IMR-90 (cell line): ENCODE results near the gene RFX3. TPM values are rescaled to one million over a fixed set of nuclear protein-coding genes. Genes with fewer than 3 reads are reported as not detected.

ENCODE experiments used
- ATAC-seq: fragments of 200-7000 bp; cut with Tn5 transposase; 2 replicates; pipeline ENCODE4 v1.9.1; 2020; ENCODE audit warnings: low read depth, mild to moderate bottlenecking, moderate library complexity
- BruUV-seq: library from RNA; stranded (reverse); fragments of 400-500 nt; replicated peaks from 2 replicates; lab custom pipeline; 2021; lab: Mats Ljungman, UMichigan
- CTCF ChIA-PET: fragments of 300-600 bp; formaldehyde crosslinking; extraction: SDS; loops from one replicate; lab custom pipeline; 2021; ENCODE audit warnings: antibody characterized with exemption; lab: Yijun Ruan, JAX
- POLR2A ChIA-PET: fragments of 300-600 bp; sonication (Branson Sonifier 250); formaldehyde crosslinking; loops from one replicate; lab custom pipeline; 2022; ENCODE audit warnings: antibody characterized with exemption; ENCODE audit not compliant: unreplicated experiment; lab: Charles Lee
- DNase-seq: peaks from one replicate; pipeline ENCODE4 v3.0.0; 2013
- H2AFZ ChIP-seq: replicated peaks from 2 replicates; pipeline ENCODE3; 2013; ENCODE audit warnings: low read length, mild to moderate bottlenecking; ENCODE audit not compliant: poor library complexity
- H2AK5ac ChIP-seq: 2 replicates; pipeline ENCODE4 v1.6.1; 2013; ENCODE audit warnings: low read depth, low read length, inconsistent platforms
- H2AK9ac ChIP-seq: replicated peaks from 2 replicates; pipeline ENCODE3; 2013; ENCODE audit warnings: mild to moderate bottlenecking, low read depth, low read length, moderate library complexity; ENCODE audit not compliant: poor library complexity
- H2BK120ac ChIP-seq: 2 replicates; pipeline ENCODE4 v1.6.1; 2013; ENCODE audit warnings: low read depth, low read length, inconsistent platforms
- H2BK15ac ChIP-seq: 3 replicates; pipeline ENCODE4 v1.6.1; 2013; ENCODE audit warnings: low read depth, low read length, inconsistent platforms
- H2BK20ac ChIP-seq: 2 replicates; pipeline ENCODE4 v1.6.1; 2013; ENCODE audit warnings: low read depth, mild to moderate bottlenecking, inconsistent platforms, low read length, moderate library complexity
- H2BK5ac ChIP-seq: 2 replicates; pipeline ENCODE4 v1.6.1; 2013; ENCODE audit warnings: mild to moderate bottlenecking, low read depth, low read length, inconsistent platforms; ENCODE audit not compliant: poor library complexity, severe bottlenecking
- H3K14ac ChIP-seq: replicated peaks from 2 replicates; pipeline ENCODE4 v1.6.1; 2013; ENCODE audit warnings: low read depth, low read length, inconsistent platforms
- H3K18ac ChIP-seq: 2 replicates; pipeline ENCODE4 v1.6.1; 2013; ENCODE audit warnings: low read depth, low read length, control low read depth
- H3K23ac ChIP-seq: 2 replicates; pipeline ENCODE4 v1.6.1; 2013; ENCODE audit warnings: low read depth, low read length, inconsistent platforms
- H3K27ac ChIP-seq: 2 replicates; pipeline ENCODE4 v1.5.1; 2013; ENCODE audit warnings: mild to moderate bottlenecking, control low read depth, low read length; ENCODE audit not compliant: insufficient read depth
- H3K27me3 ChIP-seq: 2 replicates; pipeline ENCODE4 v1.6.1; 2013; ENCODE audit warnings: low read length; ENCODE audit not compliant: control insufficient read depth, insufficient read depth
- H3K36me3 ChIP-seq: 2 replicates; pipeline ENCODE4 v1.6.1; 2013; ENCODE audit warnings: low read length, mixed read lengths; ENCODE audit not compliant: control insufficient read depth, insufficient read depth
- H3K4ac ChIP-seq: 2 replicates; pipeline ENCODE4 v1.6.1; 2013; ENCODE audit warnings: low read depth, low read length, inconsistent platforms
- H3K4me1 ChIP-seq: 2 replicates; pipeline ENCODE4 v1.6.1; 2013; ENCODE audit warnings: low read length, mixed read lengths; ENCODE audit not compliant: control insufficient read depth, insufficient read depth
- H3K4me2 ChIP-seq: 2 replicates; pipeline ENCODE4 v1.6.1; 2013; ENCODE audit warnings: low read depth, mild to moderate bottlenecking, control low read depth, low read length, moderate library complexity
- H3K4me3 ChIP-seq: 2 replicates; pipeline ENCODE4 v1.5.1; 2013; ENCODE audit warnings: low read depth, mild to moderate bottlenecking, control low read depth, low read length, moderate library complexity; ENCODE audit not compliant: insufficient read depth
- H3K56ac ChIP-seq: 2 replicates; pipeline ENCODE4 v1.6.1; 2013; ENCODE audit warnings: low read length, inconsistent platforms; ENCODE audit not compliant: insufficient read depth; ENCODE audit errors: extremely low read depth
- H3K79me1 ChIP-seq, 2 experiments: 2 replicates each; pipeline ENCODE4 v1.6.1; 2013; ENCODE audit warnings: low read length in 2 of 2, inconsistent platforms in 1 of 2, low read depth in 1 of 2
- H3K9ac ChIP-seq: 2 replicates; pipeline ENCODE4 v1.6.1; 2013; ENCODE audit warnings: low read depth, low read length, control low read depth
- H3K9me1 ChIP-seq: 2 replicates; pipeline ENCODE4 v1.6.1; 2013; ENCODE audit warnings: low read length, inconsistent platforms; ENCODE audit not compliant: insufficient read depth
- H3K9me3 ChIP-seq: 2 replicates; pipeline ENCODE4 v1.6.1; 2013; ENCODE audit warnings: low read length; ENCODE audit not compliant: control insufficient read depth, insufficient read depth
- H4K20me1 ChIP-seq: 2 replicates; pipeline ENCODE4 v1.6.1; 2013; ENCODE audit warnings: low read length, inconsistent platforms; ENCODE audit not compliant: insufficient read depth
- H4K5ac ChIP-seq: 2 replicates; pipeline ENCODE4 v1.6.1; 2013; ENCODE audit warnings: mild to moderate bottlenecking, low read depth, low read length, control low read depth
- H4K8ac ChIP-seq, 2 experiments: 2 replicates each; pipeline ENCODE4 v1.6.1; 2013; ENCODE audit warnings: low read depth in 2 of 2, low read length in 2 of 2, control low read depth in 1 of 2, inconsistent platforms in 1 of 2
- H4K91ac ChIP-seq: 2 replicates; pipeline ENCODE4 v1.6.1; 2013; ENCODE audit warnings: low read depth, low read length, inconsistent platforms; ENCODE audit not compliant: insufficient read depth
- CHD1 ChIP-seq: IDR thresholded peaks from 2 replicates; pipeline ENCODE4 v1.6.1; 2012; ENCODE audit warnings: low read depth, low read length, improper control_type of control experiment
- MXI1 ChIP-seq: IDR thresholded peaks from 2 replicates; pipeline ENCODE4 v1.6.1; 2012; ENCODE audit warnings: low read depth, mild to moderate bottlenecking, low read length, moderate library complexity, borderline replicate concordance
- NFE2L2 ChIP-seq: fragments of 150-350 bp; IDR thresholded peaks from 2 replicates; pipeline ENCODE4 v1.6.1; 2016; ENCODE audit warnings: low read depth, mild to moderate bottlenecking, low read length
- RFX5 ChIP-seq: IDR thresholded peaks from 2 replicates; pipeline ENCODE4 v1.8.0; 2012; ENCODE audit warnings: low read depth, mild to moderate bottlenecking, low read length, moderate library complexity
- WGBS, 2 experiments: methylation state at CpG; one replicate each; pipeline versions ENCODE4 v1.1.5 to v1.1.7; 2013; ENCODE audit warnings: missing lambda C conversion rate in 2 of 2; ENCODE audit not compliant: insufficient read length in 1 of 2; ENCODE audit errors: extremely low coverage in 2 of 2; 5-methylcytosine and 5-hydroxymethylcytosine counted together
- dilution Hi-C: fragments of 300-500 bp; cut with HindIII; formaldehyde crosslinking; loops from one replicate; pipeline ENCODE4 v1.14.3; 2018; ENCODE audit warnings: low sequenced_read_pairs; ENCODE audit not compliant: unreplicated experiment
- in situ Hi-C: fragments of 300-500 bp; cut with MboI; formaldehyde crosslinking; loops from 3 replicates; pipeline ENCODE4 v1.14.3; 2019; ENCODE audit warnings: low sequenced_read_pairs, inconsistent platforms, mixed read lengths
- intact Hi-C: fragments of 100-400 bp; cut with micrococcal nuclease; formaldehyde crosslinking; loops from 2 replicates; pipeline ENCODE4 v1.10.0; 2022
- polyA plus RNA-seq, 3 experiments: library from polyadenylated mRNA; depleted of rRNA; stranded (reverse); fragments of >200 nt; gene quantifications; 2 replicates each; pipeline ENCODE4 v1.2.3, GENCODE V29; 2012; ENCODE audit warnings: low replicate concordance in 1 of 3
- total RNA-seq: library from RNA; depleted of rRNA; stranded (reverse); fragments of >200 nt; gene quantifications from 2 replicates; pipeline ENCODE4 v1.2.3, GENCODE V29; 2012
- TF ChIP-seq, protein P1 (sequence below): fragments of 150-350 bp; IDR thresholded peaks from 2 replicates; pipeline ENCODE4 v1.6.1; 2017; ENCODE audit warnings: mild to moderate bottlenecking, antibody characterized with exemption, low read length, low read depth
- TF ChIP-seq, protein P2 (sequence below): fragments of 150-350 bp; IDR thresholded peaks from 2 replicates; pipeline ENCODE4 v1.6.1; 2016; ENCODE audit warnings: low read depth, mild to moderate bottlenecking, low read length, moderate library complexity, borderline replicate concordance
- TF ChIP-seq, protein P3 (sequence below): conservative IDR thresholded peaks from 2 replicates; pipeline ENCODE4 v1.5.1; 2012; ENCODE audit warnings: mild to moderate bottlenecking, low read depth, low read length, improper control_type of control experiment

Gene RFX3
- total and polyA plus RNA-seq, 2 of the 4 experiments (the other 2 are of a cell fraction): 1.7 to 2.7 TPM

DNA sequence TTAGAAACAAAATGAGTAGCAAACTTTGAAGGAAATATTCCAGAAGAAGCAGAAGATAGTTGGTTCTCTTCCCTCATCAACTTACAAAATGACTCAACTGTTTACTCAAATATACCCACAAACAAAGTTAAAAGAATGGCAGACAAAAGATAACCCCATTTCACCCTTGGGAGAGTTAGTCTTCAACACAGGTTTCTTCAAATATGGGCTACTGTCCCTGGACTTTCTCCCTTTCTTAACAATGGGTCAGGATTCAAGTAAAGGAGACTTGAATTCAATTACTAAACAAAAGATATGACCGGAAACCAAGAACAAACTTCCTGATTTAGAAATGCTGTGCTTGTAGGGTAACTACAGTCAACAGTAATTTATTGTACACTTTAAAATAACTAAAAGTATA, 14.2 kb downstream of the RFX3 start:
- Histone ChIP-seq H3K4ac (no peak overlapping the region), H3K9ac (no peak overlapping the region), H2AFZ (no peak overlapping the region), H3K27ac (no peak overlapping the region), H2BK5ac (no peak overlapping the region), H3K18ac (no peak overlapping the region), H3K36me3 (no peaks in the 10 kb centered on the region), H3K9me3 (no peaks in the 10 kb centered on the region), H3K4me1 (peaks cover 2% of the 10 kb centered on the region; the same call in 1 of the 2 replicates), H3K4me3 (no peak overlapping the region), H4K8ac (no peak overlapping the region), H3K4me2 (no peak overlapping the region), H3K79me1 (peaks cover under 1 to 11% of the 10 kb centered on the region in 2 experiments; a peak in 3 of 4 replicates), H3K23ac (no peak overlapping the region), H3K56ac (no peak overlapping the region), H2AK5ac (no peak overlapping the region), H4K20me1 (no peaks in the 10 kb centered on the region), H4K5ac (no peak overlapping the region), H4K91ac (no peak overlapping the region), H2AK9ac (no peak overlapping the region), H3K14ac (no peak overlapping the region), H3K27me3 (no peaks in the 10 kb centered on the region), H3K9me1 (no peaks in the 10 kb centered on the region), H2BK20ac (no peak overlapping the region), H2BK15ac (no peak overlapping the region), H2BK120ac (no peak overlapping the region)
- intact Hi-C loops (loop anchor here (5.0 kb wide), 1 partner anchor 654 kb away; no protein-coding TSS in a partner anchor), in situ Hi-C loops (no loop called here), dilution Hi-C loops (no loop called here)
- no peak for DNase-seq
- BruUV-seq: no TSS peak
- ChIA-PET POLR2A (no interaction called here), CTCF (no interaction called here)
- no peak for TF ChIP-seq MXI1
- TF ChIP-seq, protein P1, sequence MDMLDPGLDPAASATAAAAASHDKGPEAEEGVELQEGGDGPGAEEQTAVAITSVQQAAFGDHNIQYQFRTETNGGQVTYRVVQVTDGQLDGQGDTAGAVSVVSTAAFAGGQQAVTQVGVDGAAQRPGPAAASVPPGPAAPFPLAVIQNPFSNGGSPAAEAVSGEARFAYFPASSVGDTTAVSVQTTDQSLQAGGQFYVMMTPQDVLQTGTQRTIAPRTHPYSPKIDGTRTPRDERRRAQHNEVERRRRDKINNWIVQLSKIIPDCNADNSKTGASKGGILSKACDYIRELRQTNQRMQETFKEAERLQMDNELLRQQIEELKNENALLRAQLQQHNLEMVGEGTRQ: no peak
- TF ChIP-seq CHD1: no peak
- TF ChIP-seq, protein P2, sequence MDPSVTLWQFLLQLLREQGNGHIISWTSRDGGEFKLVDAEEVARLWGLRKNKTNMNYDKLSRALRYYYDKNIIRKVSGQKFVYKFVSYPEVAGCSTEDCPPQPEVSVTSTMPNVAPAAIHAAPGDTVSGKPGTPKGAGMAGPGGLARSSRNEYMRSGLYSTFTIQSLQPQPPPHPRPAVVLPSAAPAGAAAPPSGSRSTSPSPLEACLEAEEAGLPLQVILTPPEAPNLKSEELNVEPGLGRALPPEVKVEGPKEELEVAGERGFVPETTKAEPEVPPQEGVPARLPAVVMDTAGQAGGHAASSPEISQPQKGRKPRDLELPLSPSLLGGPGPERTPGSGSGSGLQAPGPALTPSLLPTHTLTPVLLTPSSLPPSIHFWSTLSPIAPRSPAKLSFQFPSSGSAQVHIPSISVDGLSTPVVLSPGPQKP: no peak
- TF ChIP-seq NFE2L2: no peak
- TF ChIP-seq RFX5: no peak
- TF ChIP-seq, protein P3, sequence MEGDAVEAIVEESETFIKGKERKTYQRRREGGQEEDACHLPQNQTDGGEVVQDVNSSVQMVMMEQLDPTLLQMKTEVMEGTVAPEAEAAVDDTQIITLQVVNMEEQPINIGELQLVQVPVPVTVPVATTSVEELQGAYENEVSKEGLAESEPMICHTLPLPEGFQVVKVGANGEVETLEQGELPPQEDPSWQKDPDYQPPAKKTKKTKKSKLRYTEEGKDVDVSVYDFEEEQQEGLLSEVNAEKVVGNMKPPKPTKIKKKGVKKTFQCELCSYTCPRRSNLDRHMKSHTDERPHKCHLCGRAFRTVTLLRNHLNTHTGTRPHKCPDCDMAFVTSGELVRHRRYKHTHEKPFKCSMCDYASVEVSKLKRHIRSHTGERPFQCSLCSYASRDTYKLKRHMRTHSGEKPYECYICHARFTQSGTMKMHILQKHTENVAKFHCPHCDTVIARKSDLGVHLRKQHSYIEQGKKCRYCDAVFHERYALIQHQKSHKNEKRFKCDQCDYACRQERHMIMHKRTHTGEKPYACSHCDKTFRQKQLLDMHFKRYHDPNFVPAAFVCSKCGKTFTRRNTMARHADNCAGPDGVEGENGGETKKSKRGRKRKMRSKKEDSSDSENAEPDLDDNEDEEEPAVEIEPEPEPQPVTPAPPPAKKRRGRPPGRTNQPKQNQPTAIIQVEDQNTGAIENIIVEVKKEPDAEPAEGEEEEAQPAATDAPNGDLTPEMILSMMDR: no peak
- no peak for ATAC-seq
- WGBS, 2 experiments: no CpG with 5 or more reads among the region's 1 CpG
